Right lung (tissue), 5 donors: ENCODE measurements around the gene FRRS1L. TPM values are rescaled to one million over a fixed set of nuclear protein-coding genes. Genes with fewer than 3 reads are reported as not detected.

ENCODE experiments used
- polyA plus RNA-seq, 5 donors: library from polyadenylated mRNA; unstranded; fragments of 120-200 nt; gene quantifications; one replicate each; pipeline versions ENCODE4 v1.2.1 to v1.2.3, GENCODE V29; 2013; ENCODE audit warnings: inconsistent platforms in 1 of 5, low replicate concordance in 1 of 5; ENCODE audit not compliant: insufficient read length in 5 of 5, insufficient read depth in 1 of 5

FRRS1L gene
- polyA plus RNA-seq, 5 donors: 1.7 to 6.0 (median 2.9) TPM

Other genes starting within 250 kb of the FRRS1L start
- gene ELP1, start 233.1 kb downstream of the FRRS1L start, polyA plus RNA-seq: 10 to 100 TPM; 40.0 to 49.3 (median 44.6) TPM
- gene ABITRAM, start 232.8 kb downstream of the FRRS1L start, polyA plus RNA-seq: 10 to 100 TPM; 28.2 to 37.1 (median 32.7) TPM
- 10 to 100 TPM; 74.8 to 94.0 (median 88.1) TPM for gene CTNNAL1, start 153.8 kb downstream of the FRRS1L start, polyA plus RNA-seq
- 10 to 100 TPM; 53.6 to 85.4 (median 78.5) TPM for gene TMEM245, start 47.3 kb downstream of the FRRS1L start, polyA plus RNA-seq
- 10 to 100 TPM; 11.7 to 15.5 (median 13.2) TPM for gene EPB41L4B, start 153.8 kb upstream of the FRRS1L start, polyA plus RNA-seq